HepG2 (cell line): ENCODE results near the gene CENPP. TPM values are rescaled to one million over a fixed set of nuclear protein-coding genes. Genes with fewer than 3 reads are reported as not detected.

Experiments
- ATAC-seq: fragments of 200-7000 bp; cut with Tn5 transposase; 3 replicates; pipeline ENCODE4 v1.9.1; 2020; ENCODE audit warnings: mild to moderate bottlenecking, moderate library complexity
- BruUV-seq: library from RNA; stranded (reverse); fragments of 400-500 nt; replicated peaks from 2 replicates; lab custom pipeline; 2021; lab: Mats Ljungman, UMichigan
- CTCF ChIA-PET: fragments of 300-600 bp; formaldehyde crosslinking; extraction: SDS; loops from one replicate; lab custom pipeline; 2021; ENCODE audit warnings: low total read pairs, inconsistent platforms, low intra/inter-chr PET ratio; lab: Yijun Ruan, JAX
- POLR2A ChIA-PET: fragments of 350-600 bp; sonication (Branson Sonifier 250); formaldehyde crosslinking; loops from one replicate; lab custom pipeline; 2020; ENCODE audit warnings: antibody characterized with exemption, inconsistent platforms; lab: Yijun Ruan, JAX
- DNase-seq: peaks from one replicate; pipeline ENCODE4 v3.0.0-alpha.2; 2015; ENCODE audit warnings: low spot score
- FAIRE-seq: peaks from 3 replicates; lab custom pipeline; 2011; peaks lifted over from hg19 to GRCh38; lab: Jason Lieb, UNC
- H2AFZ ChIP-seq: one replicate; pipeline ENCODE4 v1.6.1; 2011; ENCODE audit warnings: low read length, inconsistent platforms
- H3K27ac ChIP-seq: fragments of 300-600 bp; 3 replicates; pipeline ENCODE4 v1.8.0; 2011; ENCODE audit warnings: mixed run types, mild to moderate bottlenecking, mixed read lengths, low read length, inconsistent platforms; ENCODE audit not compliant: insufficient read depth; ENCODE audit errors: extremely low read length
- H3K27me3 ChIP-seq, 2 experiments: fragments of 200-600 bp in 1 of 2; 2 replicates in 1 of 2; 3 replicates in 1 of 2; pipeline versions ENCODE4 v1.6.0 to v1.8.0; 2011; ENCODE audit warnings: low read length in 2 of 2, mild to moderate bottlenecking in 2 of 2, moderate library complexity in 2 of 2, inconsistent platforms in 1 of 2; ENCODE audit not compliant: insufficient read depth in 2 of 2, control insufficient read depth in 1 of 2
- H3K36me3 ChIP-seq, 2 experiments: fragments of 200-600 bp in 1 of 2; replicated peaks in 1 of 2; 2 replicates in 1 of 2; 3 replicates in 1 of 2; pipeline versions ENCODE4 v1.5.1 to v1.8.0; 2011; ENCODE audit warnings: low read length in 2 of 2, inconsistent platforms in 1 of 2; ENCODE audit not compliant: insufficient read depth in 2 of 2, control insufficient read depth in 1 of 2
- H3K4me1 ChIP-seq: 2 replicates; pipeline ENCODE4 v1.5.1; 2012; ENCODE audit warnings: low read length, inconsistent platforms; ENCODE audit not compliant: insufficient read depth
- H3K4me2 ChIP-seq: 2 replicates; pipeline ENCODE4 v1.6.0; 2011; ENCODE audit warnings: low read depth, low read length, inconsistent platforms
- H3K4me3 ChIP-seq, 3 experiments: fragments of 200-600 bp in 1 of 3; sonication (generic), shearing (Covaris generic) in 1 of 3; replicated peaks in 1 of 3; 2 replicates each; pipeline ENCODE4 v1.5.1; 2011 to 2016; ENCODE audit warnings: low read length in 3 of 3, inconsistent platforms in 2 of 3, low read depth in 2 of 3, mild to moderate bottlenecking in 2 of 3, control low read depth in 1 of 3, mixed read lengths in 1 of 3; ENCODE audit not compliant: insufficient read depth in 1 of 3
- H3K79me2 ChIP-seq: one replicate; pipeline ENCODE4 v1.6.1; 2011; ENCODE audit warnings: low read length, inconsistent platforms; ENCODE audit not compliant: insufficient read depth
- H3K9ac ChIP-seq: 2 replicates; pipeline ENCODE4 v1.6.0; 2011; ENCODE audit warnings: mild to moderate bottlenecking, low read depth, low read length, inconsistent platforms; ENCODE audit not compliant: insufficient read depth
- H3K9me3 ChIP-seq: 2 replicates; pipeline ENCODE4 v1.5.1; 2012; ENCODE audit warnings: mild to moderate bottlenecking, low read length
- H4K20me1 ChIP-seq: 2 replicates; pipeline ENCODE4 v1.6.0; 2011; ENCODE audit warnings: inconsistent platforms, mild to moderate bottlenecking, low read length, moderate library complexity; ENCODE audit not compliant: insufficient read depth
- EZH2 ChIP-seq: conservative IDR thresholded peaks from 2 replicates; pipeline ENCODE4 v1.6.1; 2012; ENCODE audit warnings: mild to moderate bottlenecking, low read depth, low read length, moderate library complexity
- HNF1A ChIP-seq, 2 experiments: sonication (generic) in 1 of 2; formaldehyde crosslinking in 1 of 2; IDR thresholded peaks; 2 replicates each; pipeline versions ENCODE4 v1.4.0 to v1.6.1; 2016 to 2020; ENCODE audit warnings: borderline replicate concordance in 1 of 2, low read depth in 1 of 2, mild to moderate bottlenecking in 1 of 2, missing genetic modification reagents in 1 of 2
- SATB2 ChIP-seq: sonication (generic); formaldehyde crosslinking; IDR thresholded peaks from 2 replicates; pipeline ENCODE4 v1.5.0; 2020; ENCODE audit warnings: missing genetic modification reagents
- SIX4 ChIP-seq: sonication (generic); formaldehyde crosslinking; IDR thresholded peaks from 2 replicates; pipeline ENCODE4 v1.4.0; 2020; ENCODE audit warnings: missing genetic modification reagents
- SPEN ChIP-seq: sonication (generic); formaldehyde crosslinking; IDR thresholded peaks from 2 replicates; pipeline ENCODE4 v1.5.1; 2020; ENCODE audit warnings: low read depth, mild to moderate bottlenecking, missing genetic modification reagents
- STAG1 ChIP-seq: sonication (generic); formaldehyde crosslinking; IDR thresholded peaks from 2 replicates; pipeline ENCODE4 v1.4.0; 2020; ENCODE audit warnings: missing genetic modification reagents
- ZBTB1 ChIP-seq: sonication (generic); formaldehyde crosslinking; IDR thresholded peaks from 2 replicates; pipeline ENCODE4 v1.4.0; 2020; ENCODE audit warnings: missing genetic modification reagents, borderline replicate concordance
- ZNF543 ChIP-seq: sonication (generic); formaldehyde crosslinking; IDR thresholded peaks from 2 replicates; pipeline ENCODE4 v1.4.0; 2020; ENCODE audit warnings: mild to moderate bottlenecking, missing genetic modification reagents
- ZNF550 ChIP-seq: sonication (generic); formaldehyde crosslinking; IDR thresholded peaks from 2 replicates; pipeline ENCODE4 v1.4.0; 2020; ENCODE audit warnings: mild to moderate bottlenecking, missing genetic modification reagents, borderline replicate concordance
- ZNF773 ChIP-seq: sonication (generic); formaldehyde crosslinking; IDR thresholded peaks from 2 replicates; pipeline ENCODE4 v1.4.0; 2020; ENCODE audit warnings: missing genetic modification reagents, borderline replicate concordance
- WGBS: methylation state at CpG from one replicate; pipeline ENCODE4 v1.1.6; 2017; ENCODE audit warnings: low lambda C conversion rate; 5-methylcytosine and 5-hydroxymethylcytosine counted together
- in situ Hi-C: cut with HindIII; loops from 2 replicates; pipeline ENCODE4 v1.10.0; 2017; ENCODE audit warnings: low pct_unique_long_range_greater_than_20kb; ENCODE audit not compliant: extremely low pct_ligation_motif_present
- intact Hi-C: fragments of 100-400 bp; cut with micrococcal nuclease; formaldehyde crosslinking; loops from one replicate; pipeline ENCODE4 v1.10.0; 2022; ENCODE audit not compliant: unreplicated experiment
- polyA plus RNA-seq, 8 experiments: library from polyadenylated mRNA; depleted of rRNA in 3 of 8; stranded (reverse) in 7 of 8; unstranded in 1 of 8; fragments of >200 nt; fragmentation: Illumina TruSeq in 4 of 8; extraction: Trizol in 4 of 8; gene quantifications; 2 replicates each; pipeline versions ENCODE4 v1.2.1 to v1.2.3, GENCODE V29; 2011 to 2016; ENCODE audit warnings: low read depth in 4 of 8, missing spikeins in 1 of 8, mixed read lengths in 1 of 8; ENCODE audit not compliant: insufficient read depth in 1 of 8
- total RNA-seq, 5 experiments: library from RNA; depleted of rRNA; stranded (reverse); fragments of >200 nt; fragmentation: Illumina TruSeq; extraction: Trizol; gene quantifications; 2 replicates each; pipeline ENCODE4 v1.2.3, GENCODE V29; 2016; ENCODE audit warnings: low read depth in 1 of 5

CENPP gene
- total and polyA plus RNA-seq, 2 of the 13 experiments (the other 11 are each of a cell fraction or from before 2014, with no cell fraction given), result 2.0 to 11.4 TPM

- TF ChIP-seq SATB2, result no peak
These were observed 54.9 kb downstream of the CENPP start (continued) for GRCh38 chr9:92380603-92381002.

GRCh38 chr9:92381775-92382174 lies 56.0 kb downstream of the CENPP start:
- TF ChIP-seq ZNF543 (CRISPR knock-in tag) (no peak), STAG1 (no peak), SIX4 (CRISPR knock-in tag) (no peak), SPEN (CRISPR knock-in tag) (no peak), HNF1A (IDR thresholded peaks at IDR 0.05; ENCODE audit: low read depth) (no peak), HNF1A (CRISPR knock-in tag; IDR thresholded peaks at IDR 0.05; ENCODE audit: borderline replicate concordance) (no peak), ZBTB1 (CRISPR knock-in tag) (no peak), ZNF773 (CRISPR knock-in tag) (no peak), ZNF550 (CRISPR knock-in tag) (no peak), EZH2 (no peak)
- TF ChIP-seq, all 625 proteins: peak for 0
- BruUV-seq, result no TSS peak
- DNase-seq (no peak), ATAC-seq (no peak), FAIRE-seq (no peak)
- Histone ChIP-seq H3K36me3 (no peaks in the 10 kb centered on the region), H3K9me3 (no peaks in the 10 kb centered on the region), H3K27me3 (no peaks in the 10 kb centered on the region), H3K27ac (no peak overlapping the region), H3K9ac (no peak overlapping the region), H3K79me2 (no peaks in the 10 kb centered on the region), H4K20me1 (no peaks in the 10 kb centered on the region), H2AFZ (no peak overlapping the region), H3K4me1 (peaks cover 7% of the 10 kb centered on the region), H3K4me3 (no peak overlapping the region), H3K4me2 (no peak overlapping the region)
- CTCF ChIA-PET, result no interaction called here
- WGBS, result 96% methylated on average over 2 of the region's 2 CpGs
- POLR2A ChIA-PET, result no interaction called here
- in situ Hi-C loops (no loop called here), intact Hi-C loops (no loop called here)
